Calu3 (cell line): ENCODE results near the gene TBK1. TPM values are rescaled to one million over a fixed set of nuclear protein-coding genes. Genes with fewer than 3 reads are reported as not detected.

Source experiments
- BruUV-seq: library from RNA; stranded (reverse); fragments of 400-500 nt; replicated peaks from 2 replicates; lab custom pipeline; 2021; lab: Mats Ljungman, UMichigan
- CTCF ChIA-PET: fragments of 300-600 bp; sonication (Branson Sonifier 250); formaldehyde crosslinking; loops from one replicate; lab custom pipeline; 2022; ENCODE audit warnings: antibody characterized with exemption; lab: Charles Lee
- DNase-seq: peaks from one replicate; pipeline ENCODE4 v3.0.0; 2022
- H3K27ac Mint-ChIP-seq: one replicate; pipeline ENCODE4 v1.8.0; 2022; ENCODE audit warnings: mixed read lengths; ENCODE audit not compliant: unreplicated experiment
- H3K27me3 Mint-ChIP-seq: one replicate; pipeline ENCODE4 v1.8.0; 2022; ENCODE audit warnings: mixed read lengths; ENCODE audit not compliant: unreplicated experiment
- H3K36me3 Mint-ChIP-seq: one replicate; pipeline ENCODE4 v1.8.0; 2022; ENCODE audit warnings: mild to moderate bottlenecking, moderate library complexity, mixed read lengths; ENCODE audit not compliant: insufficient read depth, unreplicated experiment
- H3K4me1 Mint-ChIP-seq: one replicate; pipeline ENCODE4 v1.8.0; 2022; ENCODE audit warnings: mild to moderate bottlenecking, low read depth, mixed read lengths; ENCODE audit not compliant: unreplicated experiment
- H3K4me3 Mint-ChIP-seq: one replicate; pipeline ENCODE4 v1.8.0; 2022; ENCODE audit warnings: mild to moderate bottlenecking, low read depth, moderate library complexity, mixed read lengths; ENCODE audit not compliant: unreplicated experiment
- H3K9me3 Mint-ChIP-seq: one replicate; pipeline ENCODE4 v1.8.0; 2022; ENCODE audit warnings: low read depth, mixed read lengths; ENCODE audit not compliant: unreplicated experiment
- CTCF ChIP-seq: fragments of 200-600 bp; IDR thresholded peaks from one replicate; pipeline ENCODE4 v1.8.0; 2022; ENCODE audit warnings: antibody characterized with exemption; ENCODE audit not compliant: unreplicated experiment
- intact Hi-C: fragments of 100-400 bp; cut with micrococcal nuclease; formaldehyde crosslinking; loops from one replicate; pipeline ENCODE4 v1.10.0; 2022; ENCODE audit not compliant: unreplicated experiment
- total RNA-seq: library from RNA; stranded (reverse); gene quantifications from 2 replicates; pipeline ENCODE4 v1.2.3, GENCODE V29; 2022

Gene TBK1
- total RNA-seq, 1 experiment from 2014 or later = 40.4 TPM

GRCh38 chr12:64545081-64545382 lies 93.1 kb downstream of the TBK1 start:
- intact Hi-C loops = no loop called here
- CTCF ChIA-PET = interaction anchor here (0.6 to 1.4 kb wide), 2 partner anchors 65 to 88 kb away, joined by 4 to 6 read pairs; partner anchors contain the start of gene RASSF3
- BruUV-seq = no TSS peak

GRCh38 chr12:64549108-64549507 lies 97.2 kb downstream of the TBK1 start:
- Mint-ChIP-seq H3K36me3 (no peaks in the 10 kb centered on the region), H3K27me3 (no peaks in the 10 kb centered on the region), H3K4me3 (no peak overlapping the region), H3K27ac (no peak overlapping the region), H3K9me3 (no peaks in the 10 kb centered on the region), H3K4me1 (peaks cover 21% of the 10 kb centered on the region)
- intact Hi-C loops = loop anchor here (1.0 to 2.0 kb wide), 2 partner anchors 60 to 147 kb away; no protein-coding TSS in a partner anchor
- BruUV-seq = no TSS peak
- DNase-seq = no peak
- TF ChIP-seq CTCF = no peak
- CTCF ChIA-PET = interaction anchor here (0.5 to 2.3 kb wide), 21 partner anchors 12 to 247 kb away, joined by 3 to 23 read pairs (median 4); partner anchors contain the start of gene RASSF3

More at GRCh38 chr12:64545081-64545382, 93.1 kb downstream of the TBK1 start:
- H3K36me3 Mint-ChIP-seq = no peaks in the 10 kb centered on the region
- DNase-seq = no peak
- H3K4me3 Mint-ChIP-seq = no peak overlapping the region
- no peaks in the 10 kb centered on the region for H3K9me3 Mint-ChIP-seq
- TF ChIP-seq CTCF = no peak
- peaks cover 15% of the 10 kb centered on the region for H3K4me1 Mint-ChIP-seq
- H3K27me3 Mint-ChIP-seq = no peaks in the 10 kb centered on the region
- H3K27ac Mint-ChIP-seq = no peak overlapping the region

- intact Hi-C loops = no loop called here
Observed at GRCh38 chr12:64550755-64551154, 98.8 kb downstream of the TBK1 start.

GRCh38 chr12:64551676-64552075 lies 99.8 kb downstream of the TBK1 start:
- intact Hi-C loops = no loop called here
- DNase-seq = no peak
- no peak overlapping the region for H3K27ac Mint-ChIP-seq
- no peaks in the 10 kb centered on the region for H3K9me3 Mint-ChIP-seq
- no peaks in the 10 kb centered on the region for H3K27me3 Mint-ChIP-seq
- TF ChIP-seq CTCF = no peak
- BruUV-seq = no TSS peak
- H3K4me3 Mint-ChIP-seq = no peak overlapping the region
- peaks cover 21% of the 10 kb centered on the region for H3K4me1 Mint-ChIP-seq
- CTCF ChIA-PET = interaction anchor here (0.5 kb wide), 1 partner anchor 151 kb away, joined by 3 read pairs; no protein-coding TSS in a partner anchor
- H3K36me3 Mint-ChIP-seq = no peaks in the 10 kb centered on the region

More at GRCh38 chr12:64550755-64551154, 98.8 kb downstream of the TBK1 start:
- CTCF ChIA-PET = interaction anchor here (0.7 to 2.3 kb wide), 3 partner anchors 12 to 232 kb away, joined by 3 to 23 read pairs (median 3); no protein-coding TSS in a partner anchor
- Mint-ChIP-seq H3K9me3 (no peaks in the 10 kb centered on the region), H3K36me3 (no peaks in the 10 kb centered on the region), H3K27ac (no peak overlapping the region), H3K27me3 (no peaks in the 10 kb centered on the region), H3K4me1 (peaks cover 21% of the 10 kb centered on the region), H3K4me3 (no peak overlapping the region)
- no peak for TF ChIP-seq CTCF
- DNase-seq = no peak
- BruUV-seq = no TSS peak

Other genes starting within 250 kb of the TBK1 start
- 12.6 and 18.3 TPM in 2 replicates for gene KICS2, start 229.8 kb upstream of the TBK1 start, total RNA-seq
- gene C12orf56, start 61.4 kb upstream of the TBK1 start, total RNA-seq = 3.8 and 4.7 TPM in 2 replicates
- 125 and 140 TPM in 2 replicates for gene XPOT, start 47.7 kb upstream of the TBK1 start, total RNA-seq
- 162 and 179 TPM in 2 replicates for gene RASSF3, start 158.4 kb downstream of the TBK1 start, total RNA-seq